Activated CD8-positive, alpha-beta T cell treated with anti-CD3 and anti-CD28 coated beads, Interleukin-2, amount 10 ng/mL, durations not matched to agents 7 days and 5 days (primary cell): ENCODE measurements around the gene ANLN. TPM values are rescaled to one million over a fixed set of nuclear protein-coding genes. Genes with fewer than 3 reads are reported as not detected.
A peak's percentile ranks its signal among the peaks of the same experiment; 100 is the strongest.

ENCODE experiments used
- ATAC-seq: fragments of 150-1000 bp; cut with Tn5 transposase; one replicate; pipeline ENCODE4 v1.10.0; 2021; ENCODE audit warnings: moderate library complexity
- CTCF ChIA-PET: fragments of 350-600 bp; sonication (Branson Sonifier 250); formaldehyde crosslinking; loops from one replicate; lab custom pipeline; 2021; ENCODE audit warnings: antibody characterized with exemption; lab: Charles Lee
- POLR2A ChIA-PET: fragments of 350-600 bp; sonication (Branson Sonifier 250); formaldehyde crosslinking; loops from one replicate; lab custom pipeline; 2021; ENCODE audit warnings: antibody characterized with exemption; lab: Charles Lee
- DNase-seq: peaks from one replicate; pipeline ENCODE4 v3.0.0-alpha.2; 2020
- H3K27ac Mint-ChIP-seq: one replicate; pipeline ENCODE4 v1.8.0; 2021; ENCODE audit warnings: mild to moderate bottlenecking, mixed read lengths
- H3K27me3 Mint-ChIP-seq: one replicate; pipeline ENCODE4 v1.8.0; 2021; ENCODE audit warnings: low read depth, mixed read lengths
- H3K36me3 Mint-ChIP-seq: one replicate; pipeline ENCODE4 v1.8.0; 2021; ENCODE audit warnings: low read depth, mixed read lengths
- H3K4me1 Mint-ChIP-seq: one replicate; pipeline ENCODE4 v1.8.0; 2021; ENCODE audit warnings: low read depth, mixed read lengths
- H3K4me3 Mint-ChIP-seq: one replicate; pipeline ENCODE4 v1.8.0; 2021; ENCODE audit warnings: mild to moderate bottlenecking, mixed read lengths
- H3K9me3 Mint-ChIP-seq: one replicate; pipeline ENCODE4 v1.8.0; 2022; ENCODE audit warnings: mixed read lengths; ENCODE audit not compliant: insufficient read depth
- total RNA-seq, 2 experiments: library from RNA; stranded (reverse); gene quantifications; one replicate each; pipeline ENCODE4 v1.2.3, GENCODE V29; 2021

ANLN gene
- total RNA-seq, 2 experiments from 2014 or later: 80.8 to 83.3 TPM

DNA sequence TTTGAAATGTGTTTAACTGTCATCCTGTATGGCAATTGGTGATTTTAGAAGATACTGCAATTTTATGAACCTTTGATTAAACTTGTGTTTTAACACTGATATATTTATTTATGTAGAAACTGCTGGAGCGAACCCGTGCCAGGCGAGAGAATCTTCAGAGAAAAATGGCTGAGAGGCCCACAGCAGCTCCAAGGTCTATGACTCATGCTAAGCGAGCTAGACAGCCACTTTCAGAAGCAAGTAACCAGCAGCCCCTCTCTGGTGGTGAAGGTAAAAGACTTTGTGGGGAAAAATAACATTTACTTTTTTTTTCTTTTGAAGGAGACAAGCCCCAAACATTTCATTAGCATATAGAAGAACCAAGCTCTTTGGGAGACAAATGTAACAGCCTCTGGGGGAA, 6.5 kb downstream of the ANLN start:
- POLR2A ChIA-PET: no interaction called here
- DNase-seq (no peak), ATAC-seq (no peak)
- Mint-ChIP-seq H3K9me3 (peaks cover 14% of the 10 kb centered on the region), H3K4me3 (no peak overlapping the region), H3K4me1 (peaks cover 41% of the 10 kb centered on the region), H3K27ac (no peak overlapping the region), H3K27me3 (no peaks in the 10 kb centered on the region), H3K36me3 (peaks cover 85% of the 10 kb centered on the region)
- CTCF ChIA-PET: interaction anchor here (0.9 kb wide), 1 partner anchor 13 kb away, joined by 3 read pairs; no protein-coding TSS in a partner anchor

DNA sequence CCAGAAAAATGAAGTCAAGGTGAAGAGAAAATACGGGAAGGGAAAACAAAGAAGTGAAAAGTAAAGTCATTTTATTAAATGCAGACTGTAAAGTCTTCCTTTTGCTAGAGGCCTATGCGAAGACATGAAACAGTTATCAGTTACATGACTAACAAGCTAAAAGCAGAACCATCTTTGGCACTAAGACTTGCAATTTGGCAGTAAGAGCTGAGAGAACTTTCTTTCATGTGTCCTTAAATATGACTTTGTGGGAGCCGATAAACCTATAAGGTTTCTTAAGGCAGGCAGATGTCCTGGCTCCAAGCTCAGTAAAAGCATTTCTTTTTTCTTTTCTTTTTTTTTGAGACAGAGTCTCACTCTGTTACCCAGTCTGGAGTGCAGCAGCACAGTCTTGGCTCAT, 10.4 kb downstream of the ANLN start:
- Mint-ChIP-seq H3K36me3 (peaks cover 83% of the 10 kb centered on the region), H3K4me1 (peaks cover 30% of the 10 kb centered on the region), H3K9me3 (peaks cover 7% of the 10 kb centered on the region), H3K4me3 (no peak overlapping the region), H3K27me3 (no peaks in the 10 kb centered on the region), H3K27ac (no peak overlapping the region)
- POLR2A ChIA-PET: interaction anchor here (0.6 to 1.2 kb wide), 2 partner anchors 8 to 1765 kb away, joined by 4 read pairs; no protein-coding TSS in a partner anchor
- CTCF ChIA-PET: interaction anchor here (1.0 to 1.5 kb wide), 3 partner anchors 9 to 42 kb away, joined by 3 to 5 read pairs (median 5); a partner anchor contains a TSS
- ATAC-seq (no peak), DNase-seq (no peak)

DNA sequence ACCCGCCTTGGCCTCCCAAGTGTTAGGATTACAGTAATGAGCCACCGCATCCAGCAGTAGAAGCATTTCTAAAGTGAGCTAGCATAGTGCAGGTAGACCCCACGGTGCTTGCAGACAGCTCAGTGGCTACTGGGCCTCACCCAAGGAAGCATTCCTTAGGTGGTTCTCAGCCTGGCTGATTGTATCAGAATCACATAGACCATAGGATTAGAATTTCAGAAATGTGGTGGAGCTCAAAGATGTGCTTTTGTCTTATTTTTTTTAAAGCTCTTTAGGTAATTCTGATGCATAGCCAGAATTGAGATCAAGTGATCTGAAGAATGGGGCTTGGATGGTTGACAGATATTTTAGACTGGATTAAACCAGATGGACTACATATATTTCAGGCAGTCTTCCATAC, 10.9 kb downstream of the ANLN start:
- POLR2A ChIA-PET: interaction anchor here (0.7 to 1.2 kb wide), 2 partner anchors 9 to 11 kb away, joined by 4 read pairs; partner anchors contain the start of gene ANLN
- peaks cover 83% of the 10 kb centered on the region for H3K36me3 Mint-ChIP-seq
- H3K4me3 Mint-ChIP-seq: no peak overlapping the region
- H3K27ac Mint-ChIP-seq: no peak overlapping the region
- DNase-seq (no peak), ATAC-seq (no peak)
- H3K9me3 Mint-ChIP-seq: peaks cover 2% of the 10 kb centered on the region
- CTCF ChIA-PET: interaction anchor here (0.7 to 1.5 kb wide), 3 partner anchors 9 to 704 kb away, joined by 3 to 5 read pairs (median 3); no protein-coding TSS in a partner anchor
- H3K4me1 Mint-ChIP-seq: peaks cover 27% of the 10 kb centered on the region
- no peaks in the 10 kb centered on the region for H3K27me3 Mint-ChIP-seq

DNA sequence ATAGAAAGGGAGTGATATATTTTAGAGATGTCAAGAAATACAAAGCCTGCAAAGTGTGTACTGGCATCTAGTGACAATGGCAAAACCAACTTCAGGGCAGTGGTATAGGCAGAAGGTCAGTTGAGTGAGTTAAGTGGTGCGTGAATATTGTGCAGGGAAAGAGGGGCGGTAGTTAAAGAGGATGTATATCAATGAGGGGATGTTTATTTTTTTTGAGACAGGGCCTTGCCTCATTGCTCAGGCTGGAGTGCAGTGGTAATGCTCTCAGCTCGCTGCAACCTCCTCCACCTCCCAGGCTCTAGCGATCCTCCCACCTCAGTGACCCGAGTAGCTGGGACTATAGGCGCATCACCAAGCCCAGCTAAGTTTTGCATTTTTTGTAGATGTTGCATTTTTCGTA, 13.8 kb downstream of the ANLN start:
- CTCF ChIA-PET: no interaction called here
- ATAC-seq: no peak
- peaks cover 22% of the 10 kb centered on the region for H3K4me1 Mint-ChIP-seq
- DNase-seq: no peak
- H3K9me3 Mint-ChIP-seq: no peaks in the 10 kb centered on the region
- H3K36me3 Mint-ChIP-seq: peaks cover 73% of the 10 kb centered on the region
- H3K4me3 Mint-ChIP-seq: no peak overlapping the region
- H3K27me3 Mint-ChIP-seq: no peaks in the 10 kb centered on the region
- POLR2A ChIA-PET: interaction anchor here (0.6 to 0.8 kb wide), 2 partner anchors 22 to 1041 kb away, joined by 3 to 4 read pairs; no protein-coding TSS in a partner anchor
- H3K27ac Mint-ChIP-seq: no peak overlapping the region

DNA sequence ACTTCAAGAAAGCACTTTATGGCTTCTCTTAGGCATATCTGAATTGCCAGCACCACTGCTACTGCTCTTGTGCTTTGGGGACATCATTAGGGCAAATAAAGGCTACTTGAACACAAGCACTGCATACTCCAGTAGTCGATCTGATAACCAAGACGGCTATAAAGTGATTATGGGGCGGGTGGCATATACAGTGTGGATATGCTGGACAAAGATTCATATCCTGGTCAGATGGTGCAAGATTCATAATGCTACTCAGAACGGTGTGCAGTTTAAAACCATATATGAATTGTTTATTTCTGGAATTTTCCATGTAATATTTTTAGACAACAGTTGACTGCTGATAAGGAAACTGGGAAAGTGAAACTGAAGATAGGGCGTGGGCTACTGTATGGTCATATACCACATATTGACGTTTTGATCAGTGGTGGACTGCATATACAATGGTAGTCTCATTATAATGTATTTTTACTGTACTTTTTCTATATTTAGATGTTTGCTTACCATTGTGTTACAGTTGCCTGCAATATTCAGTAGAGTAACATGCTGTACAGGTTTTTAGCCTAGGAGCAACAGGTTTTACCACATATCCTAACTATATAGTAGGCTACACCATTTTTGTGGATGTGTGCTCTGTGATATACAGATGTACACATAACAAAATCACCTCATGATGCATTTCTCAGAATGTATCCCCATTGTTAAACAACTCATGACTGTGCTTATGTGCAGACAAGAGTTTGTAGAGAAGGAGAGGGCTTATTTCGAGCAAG, 15.2 kb downstream of the ANLN start:
- Mint-ChIP-seq H3K4me3 (no peak overlapping the region), H3K27me3 (no peaks in the 10 kb centered on the region), H3K27ac (no peak overlapping the region), H3K36me3 (peaks cover 67% of the 10 kb centered on the region), H3K9me3 (no peaks in the 10 kb centered on the region), H3K4me1 (peaks cover 22% of the 10 kb centered on the region)
- CTCF ChIA-PET: no interaction called here
- POLR2A ChIA-PET: no interaction called here
- peak; percentile 27 for ATAC-seq
- no peak for DNase-seq

DNA sequence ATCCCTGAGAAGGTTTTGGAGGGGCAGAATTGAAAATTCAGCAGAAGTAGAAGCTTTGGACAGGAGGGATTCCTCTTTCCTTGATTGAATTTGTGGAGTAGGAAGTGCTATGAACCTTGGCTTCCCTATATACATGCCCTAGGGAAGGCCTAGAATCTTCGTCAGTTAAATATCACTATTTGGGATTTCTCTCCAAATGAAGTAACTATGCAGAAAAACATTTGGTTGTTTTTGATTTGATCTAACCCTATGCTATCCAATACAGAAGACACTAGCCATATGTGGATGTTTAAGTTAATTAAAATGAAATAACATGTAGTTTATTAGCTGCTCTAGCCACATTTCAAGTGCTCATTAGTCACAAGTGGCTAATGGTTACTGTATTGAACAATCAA, 15.7 kb downstream of the ANLN start:
- Mint-ChIP-seq H3K36me3 (peaks cover 63% of the 10 kb centered on the region), H3K27ac (no peak overlapping the region), H3K4me3 (no peak overlapping the region), H3K9me3 (no peaks in the 10 kb centered on the region), H3K27me3 (no peaks in the 10 kb centered on the region), H3K4me1 (peaks cover 22% of the 10 kb centered on the region)
- ATAC-seq (no peak), DNase-seq (no peak)
- ChIA-PET POLR2A (no interaction called here), CTCF (no interaction called here)

DNA sequence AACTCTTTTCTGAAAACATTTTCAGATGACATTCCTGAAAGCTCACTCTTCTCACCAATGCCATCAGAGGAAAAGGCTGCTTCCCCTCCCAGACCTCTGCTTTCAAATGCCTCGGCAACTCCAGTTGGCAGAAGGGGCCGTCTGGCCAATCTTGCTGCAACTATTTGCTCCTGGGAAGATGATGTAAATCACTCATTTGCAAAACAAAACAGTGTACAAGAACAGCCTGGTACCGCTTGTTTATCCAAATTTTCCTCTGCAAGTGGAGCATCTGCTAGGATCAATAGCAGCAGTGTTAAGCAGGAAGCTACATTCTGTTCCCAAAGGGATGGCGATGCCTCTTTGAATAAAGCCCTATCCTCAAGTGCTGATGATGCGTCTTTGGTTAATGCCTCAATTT, 16.5 kb downstream of the ANLN start:
- ChIA-PET CTCF (interaction anchor here (1.7 kb wide), 1 partner anchor 35 kb away, joined by 6 read pairs; no protein-coding TSS in a partner anchor), POLR2A (no interaction called here)
- H3K9me3 Mint-ChIP-seq: no peaks in the 10 kb centered on the region
- H3K36me3 Mint-ChIP-seq: peaks cover 66% of the 10 kb centered on the region
- H3K27me3 Mint-ChIP-seq: no peaks in the 10 kb centered on the region
- ATAC-seq: no peak
- H3K27ac Mint-ChIP-seq: no peak overlapping the region
- DNase-seq: no peak
- H3K4me1 Mint-ChIP-seq: peaks cover 22% of the 10 kb centered on the region
- no peak overlapping the region for H3K4me3 Mint-ChIP-seq

DNA sequence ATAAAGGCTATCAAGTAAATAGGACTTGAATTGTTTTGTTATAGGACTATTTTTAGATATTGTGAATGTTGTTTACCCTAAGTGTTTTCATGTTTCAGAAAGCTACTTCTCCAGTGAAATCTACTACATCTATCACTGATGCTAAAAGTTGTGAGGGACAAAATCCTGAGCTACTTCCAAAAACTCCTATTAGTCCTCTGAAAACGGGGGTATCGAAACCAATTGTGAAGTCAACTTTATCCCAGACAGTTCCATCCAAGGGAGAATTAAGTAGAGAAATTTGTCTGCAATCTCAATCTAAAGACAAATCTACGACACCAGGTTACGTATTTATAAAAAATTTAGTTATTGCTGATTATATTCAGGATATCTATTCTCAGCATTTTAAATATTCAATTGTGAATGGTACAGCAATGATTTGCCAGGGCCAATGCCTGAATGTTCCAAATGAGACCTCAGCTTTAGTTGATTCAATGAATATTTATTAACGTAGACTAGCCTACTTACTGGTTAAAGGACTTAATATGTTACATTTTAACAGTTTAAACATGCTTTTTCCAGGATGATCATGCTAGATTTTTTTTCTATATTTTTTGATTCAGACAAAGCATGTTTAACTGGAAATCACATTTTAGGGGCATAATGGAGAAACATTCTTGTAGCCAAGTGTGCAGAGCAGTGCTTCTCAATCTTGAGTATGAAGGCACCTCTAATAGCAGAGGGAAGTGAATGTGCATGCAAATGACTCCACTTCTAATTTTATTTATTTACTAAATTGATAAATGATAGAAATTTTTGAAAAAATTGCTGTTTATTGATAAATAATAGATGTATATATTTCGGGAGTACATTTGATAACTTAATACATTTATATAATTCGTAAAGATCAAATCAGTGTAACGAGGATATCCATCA, 18.2 kb downstream of the ANLN start:
- ChIA-PET POLR2A (no interaction called here), CTCF (interaction anchor here (1.3 to 1.7 kb wide), 3 partner anchors 33 to 43 kb away, joined by 3 to 6 read pairs (median 4); no protein-coding TSS in a partner anchor)
- Mint-ChIP-seq H3K9me3 (no peaks in the 10 kb centered on the region), H3K27ac (no peak overlapping the region), H3K4me1 (peaks cover 22% of the 10 kb centered on the region), H3K4me3 (no peak overlapping the region), H3K36me3 (peaks cover 58% of the 10 kb centered on the region), H3K27me3 (no peaks in the 10 kb centered on the region)
- ATAC-seq: no peak
- DNase-seq: no peak

DNA sequence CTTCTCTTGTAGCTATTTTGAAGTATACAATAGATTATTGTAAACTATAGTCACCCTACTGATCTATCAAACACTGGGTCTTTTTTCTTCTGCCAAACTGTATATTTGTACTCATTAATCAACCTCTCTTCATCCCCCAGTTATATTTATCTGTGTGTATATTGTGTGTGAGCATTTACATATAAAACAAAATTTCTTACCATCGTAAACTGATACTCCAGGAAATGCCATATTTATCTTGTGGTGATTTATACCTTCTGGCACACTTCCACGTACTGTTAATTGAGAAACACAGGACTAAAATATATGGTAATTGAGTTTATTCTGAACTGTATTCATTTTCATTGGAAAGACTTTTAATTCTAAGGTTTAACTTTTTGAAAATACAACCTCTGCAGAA, 18.9 kb downstream of the ANLN start:
- Mint-ChIP-seq H3K9me3 (no peaks in the 10 kb centered on the region), H3K4me1 (peaks cover 19% of the 10 kb centered on the region), H3K4me3 (no peak overlapping the region), H3K27ac (no peak overlapping the region), H3K36me3 (peaks cover 51% of the 10 kb centered on the region), H3K27me3 (no peaks in the 10 kb centered on the region)
- ChIA-PET CTCF (interaction anchor here (1.0 to 1.8 kb wide), 2 partner anchors 10 to 12 kb away, joined by 3 to 4 read pairs; no protein-coding TSS in a partner anchor), POLR2A (no interaction called here)
- DNase-seq (no peak), ATAC-seq (no peak)

DNA sequence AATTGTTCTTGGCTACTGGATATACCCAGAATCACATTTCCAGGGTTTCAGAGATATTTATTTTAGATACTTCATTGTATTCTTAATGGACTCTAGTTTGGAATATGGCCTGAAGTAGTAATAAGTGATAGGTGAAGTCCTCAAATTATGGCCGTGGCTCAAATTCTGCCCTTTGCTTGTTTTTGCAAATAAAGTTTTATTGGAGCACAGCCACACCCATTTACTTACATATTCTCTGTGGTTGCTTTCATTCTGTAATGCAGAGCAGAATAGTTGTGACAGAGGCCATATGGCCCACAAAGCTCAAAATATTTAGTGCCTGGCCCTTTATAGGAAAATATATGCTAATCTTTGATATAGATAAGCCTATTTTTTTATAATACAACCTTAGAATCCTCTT, 19.5 kb downstream of the ANLN start:
- ChIA-PET POLR2A (no interaction called here), CTCF (interaction anchor here (0.9 to 1.8 kb wide), 3 partner anchors 11 to 42 kb away, joined by 3 to 4 read pairs (median 3); a partner anchor contains a TSS)
- Mint-ChIP-seq H3K27ac (no peak overlapping the region), H3K36me3 (peaks cover 45% of the 10 kb centered on the region), H3K9me3 (no peaks in the 10 kb centered on the region), H3K4me3 (no peak overlapping the region), H3K27me3 (no peaks in the 10 kb centered on the region), H3K4me1 (peaks cover 14% of the 10 kb centered on the region)
- DNase-seq (no peak), ATAC-seq (no peak)

DNA sequence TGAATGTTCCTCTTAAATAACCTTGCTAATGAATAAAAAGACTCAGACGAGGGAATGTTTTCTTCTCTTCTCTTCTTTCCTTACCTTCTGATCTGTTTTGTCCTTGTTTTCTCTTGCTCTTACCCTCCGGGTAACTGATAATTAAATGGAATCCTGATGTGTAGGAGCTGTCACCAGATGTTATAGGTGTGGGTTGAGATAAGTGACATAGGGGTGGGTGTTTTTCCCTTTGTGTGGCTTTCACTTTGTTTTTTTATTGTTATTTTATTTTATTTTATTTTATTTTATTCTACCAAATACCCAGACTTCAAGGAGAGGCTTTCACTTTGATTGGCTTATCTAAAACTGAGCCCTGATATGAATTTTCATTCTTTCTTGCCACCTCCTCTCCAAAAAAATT, 25.5 kb downstream of the ANLN start:
- CTCF ChIA-PET: interaction anchor here (1.4 kb wide), 1 partner anchor 48 kb away, joined by 3 read pairs; a partner anchor contains a TSS

More for the DNA sequence above, 25.5 kb downstream of the ANLN start:
- H3K36me3 Mint-ChIP-seq: peaks cover 54% of the 10 kb centered on the region
- no peaks in the 10 kb centered on the region for H3K4me1 Mint-ChIP-seq
- ATAC-seq: no peak
- POLR2A ChIA-PET: no interaction called here
- H3K9me3 Mint-ChIP-seq: no peaks in the 10 kb centered on the region
- H3K4me3 Mint-ChIP-seq: no peak overlapping the region
- DNase-seq: no peak
- no peak overlapping the region for H3K27ac Mint-ChIP-seq
- H3K27me3 Mint-ChIP-seq: no peaks in the 10 kb centered on the region
